Renal pelvis (tissue), 3 donors: Measurements from ENCODE around the gene PANX1. TPM values are rescaled to one million over a fixed set of nuclear protein-coding genes. Genes with fewer than 3 reads are reported as not detected.

Experiments
- polyA plus RNA-seq, 3 donors: library from polyadenylated mRNA; unstranded; fragments of 120-200 nt; gene quantifications; one replicate each; pipeline ENCODE4 v1.2.1, GENCODE V29; 2013; ENCODE audit not compliant: insufficient read length in 3 of 3

PANX1 gene
- polyA plus RNA-seq, 3 donors, result 22.5 to 26.3 (median 23.0) TPM

Other genes starting within 250 kb of the PANX1 start
- under 1 TPM in 1 of 3 donors, not detected in 2; 0.09 TPM for gene HEPHL1, start 107.5 kb upstream of the PANX1 start, polyA plus RNA-seq
- not detected for gene IZUMO1R, start 175.7 kb downstream of the PANX1 start, polyA plus RNA-seq